ENCODE measurements around the gene PPM1A. TPM values are rescaled to one million over a fixed set of nuclear protein-coding genes. Genes with fewer than 3 reads are reported as not detected.
A peak's percentile ranks its signal among the peaks of the same experiment; 100 is the strongest.

The PPM1A gene
- polyA plus RNA-seq, 1 donor = 46.5 TPM

DNA sequence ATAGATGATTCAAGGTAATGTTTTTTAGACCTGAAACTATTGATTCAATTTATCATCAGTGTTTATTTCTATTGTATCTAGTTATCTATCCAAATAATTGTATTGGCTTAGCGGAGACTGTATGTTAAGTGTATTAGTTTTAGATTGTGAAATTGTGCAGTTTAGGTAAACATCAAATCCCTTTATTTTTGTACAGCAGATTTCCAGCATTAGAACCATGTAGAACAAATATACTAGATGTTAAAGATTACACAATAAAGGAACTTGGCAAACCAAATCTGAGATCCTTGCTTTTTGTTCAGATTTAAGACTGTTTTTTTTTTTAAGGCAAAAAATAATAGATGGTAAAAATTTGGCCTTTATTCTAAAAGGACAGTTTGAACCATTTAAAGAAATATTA lies 39.3 kb downstream of the PPM1A start:
- peaks cover 30% of the 10 kb centered on the region for H3K36me3 ChIP-seq (ENCODE audit: control insufficient read depth, insufficient read depth, low read length)
- no peak overlapping the region for H3K27ac ChIP-seq (ENCODE audit: low read length)
- no peaks in the 10 kb centered on the region for H3K27me3 ChIP-seq (ENCODE audit: control insufficient read depth, insufficient read depth, low read length)
- no peak for DNase-seq
- H3K9me3 ChIP-seq (ENCODE audit: control insufficient read depth, low read depth, low read length) = no peaks in the 10 kb centered on the region
- no peaks in the 10 kb centered on the region for H3K4me1 ChIP-seq (ENCODE audit: control insufficient read depth, insufficient read depth, low read length)
- WGBS (ENCODE audit: insufficient coverage, low lambda C conversion rate) = no CpG with 5 or more reads among the region's 1 CpG
- H3K4me3 ChIP-seq (ENCODE audit: low read length) = no peak overlapping the region

DNA sequence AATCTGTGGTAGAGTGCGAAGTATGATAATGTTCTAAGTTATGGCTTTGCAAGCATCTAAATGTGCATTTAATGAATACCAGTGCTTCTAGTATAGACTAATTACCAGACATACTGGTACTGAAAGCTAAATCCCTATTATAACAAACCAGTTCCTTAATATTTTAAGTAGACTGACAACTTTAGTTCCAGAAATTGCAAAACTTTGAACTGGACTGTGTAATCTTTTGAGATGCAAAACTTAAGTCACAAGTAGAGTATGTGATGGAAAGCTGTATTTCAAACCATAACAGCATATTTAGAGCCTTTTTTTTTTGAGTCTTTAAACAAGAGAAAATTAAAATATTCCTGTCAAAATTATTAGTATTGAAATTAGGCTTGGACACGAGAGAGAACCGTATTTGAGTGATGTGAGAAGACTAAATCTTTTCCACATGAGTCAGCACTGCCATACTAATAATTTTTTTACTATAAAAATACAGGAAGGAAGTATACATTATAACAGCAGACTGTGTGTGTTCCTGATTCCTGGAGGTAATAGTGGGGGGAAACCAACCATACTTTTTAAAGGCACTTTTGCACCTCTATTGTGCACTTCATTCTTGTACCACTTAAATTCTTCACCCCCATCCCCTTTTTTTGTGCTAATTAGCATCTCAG lies 45.5 kb downstream of the PPM1A start:
- DNase-seq = no peak
- H3K4me1 ChIP-seq (ENCODE audit: control insufficient read depth, insufficient read depth, low read length) = no peaks in the 10 kb centered on the region
- H3K4me3 ChIP-seq (ENCODE audit: low read length) = no peak overlapping the region
- H3K36me3 ChIP-seq (ENCODE audit: control insufficient read depth, insufficient read depth, low read length) = peaks cover 20% of the 10 kb centered on the region
- no peaks in the 10 kb centered on the region for H3K9me3 ChIP-seq (ENCODE audit: control insufficient read depth, low read depth, low read length)
- H3K27me3 ChIP-seq (ENCODE audit: control insufficient read depth, insufficient read depth, low read length) = no peaks in the 10 kb centered on the region
- H3K27ac ChIP-seq (ENCODE audit: low read length) = no peak overlapping the region
- 72% methylated on average over 2 of the region's 3 CpGs for WGBS (ENCODE audit: insufficient coverage, low lambda C conversion rate)

DNA sequence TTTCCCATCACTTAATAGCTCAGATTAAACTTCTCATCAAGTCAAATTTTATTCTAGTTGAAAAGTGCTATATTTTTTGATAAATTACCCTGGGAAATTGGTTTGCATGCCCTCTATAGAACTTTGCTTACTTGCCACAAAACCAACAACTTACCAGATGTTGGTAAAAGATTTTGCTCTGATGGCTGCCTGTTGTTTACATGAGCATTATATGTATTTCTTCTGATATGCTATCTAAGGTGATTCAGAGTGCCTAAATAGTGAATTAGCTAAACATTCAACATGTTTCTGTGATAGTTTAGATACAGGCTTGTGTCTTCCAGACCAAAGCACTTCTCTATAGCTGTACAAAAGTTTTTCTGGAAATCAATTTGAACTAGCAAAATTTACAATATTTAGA lies 51.0 kb downstream of the PPM1A start:
- Histone ChIP-seq H3K4me3 (ENCODE audit: low read length) (no peak overlapping the region), H3K9me3 (ENCODE audit: control insufficient read depth, low read depth, low read length) (no peaks in the 10 kb centered on the region), H3K27me3 (ENCODE audit: control insufficient read depth, insufficient read depth, low read length) (no peaks in the 10 kb centered on the region), H3K4me1 (ENCODE audit: control insufficient read depth, insufficient read depth, low read length) (no peaks in the 10 kb centered on the region), H3K36me3 (ENCODE audit: control insufficient read depth, insufficient read depth, low read length) (peaks cover 5% of the 10 kb centered on the region), H3K27ac (ENCODE audit: low read length) (no peak overlapping the region)
- no peak for DNase-seq

DNA sequence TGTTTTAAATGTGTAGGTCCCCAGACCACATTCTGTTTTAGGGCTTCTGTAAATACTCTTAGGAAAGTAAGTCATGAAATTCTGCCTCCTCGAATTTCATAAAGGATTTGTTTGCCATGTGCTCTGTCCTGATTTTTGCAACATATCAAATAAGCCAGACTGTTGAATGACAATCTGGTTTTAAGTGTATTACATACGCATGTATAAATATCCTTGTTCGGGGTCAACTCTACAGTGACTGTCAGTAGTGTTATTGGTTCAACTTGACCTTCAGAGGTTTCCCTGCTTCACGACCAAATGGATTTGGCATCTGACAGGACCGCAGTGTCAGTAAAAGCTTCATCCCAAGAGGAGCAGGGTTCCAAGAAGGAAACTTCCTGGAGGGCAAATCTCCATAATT lies 52.7 kb downstream of the PPM1A start:
- no CpG with 5 or more reads among the region's 5 CpGs for WGBS (ENCODE audit: insufficient coverage, low lambda C conversion rate)
- no peaks in the 10 kb centered on the region for H3K4me1 ChIP-seq (ENCODE audit: control insufficient read depth, insufficient read depth, low read length)
- no peaks in the 10 kb centered on the region for H3K27me3 ChIP-seq (ENCODE audit: control insufficient read depth, insufficient read depth, low read length)
- H3K9me3 ChIP-seq (ENCODE audit: control insufficient read depth, low read depth, low read length) = no peaks in the 10 kb centered on the region
- no peak overlapping the region for H3K4me3 ChIP-seq (ENCODE audit: low read length)
- peaks cover 5% of the 10 kb centered on the region for H3K36me3 ChIP-seq (ENCODE audit: control insufficient read depth, insufficient read depth, low read length)
- no peak for DNase-seq
- no peak overlapping the region for H3K27ac ChIP-seq (ENCODE audit: low read length)

DNA sequence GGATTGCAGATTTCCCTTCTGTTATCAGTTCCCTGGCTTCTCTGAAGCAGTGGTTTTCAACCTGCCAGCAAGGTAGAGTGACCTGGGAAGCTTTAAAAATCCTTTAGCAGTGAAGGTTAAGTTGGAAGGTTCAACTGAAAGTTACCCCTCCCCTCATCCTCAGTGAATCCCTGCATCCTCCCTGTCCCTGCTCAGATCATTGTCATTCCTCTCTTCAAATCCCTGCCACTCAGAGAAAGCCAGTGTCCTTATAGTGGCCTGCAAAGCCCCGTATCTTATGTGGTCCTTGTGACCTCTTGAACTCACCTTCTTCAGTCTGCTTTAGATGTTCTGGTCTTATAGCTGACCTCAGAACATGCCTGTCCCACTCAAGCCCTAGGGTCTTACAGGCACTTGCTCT lies 53.6 kb downstream of the PPM1A start:
- DNase-seq = no peak
- H3K36me3 ChIP-seq (ENCODE audit: control insufficient read depth, insufficient read depth, low read length) = peaks cover 1% of the 10 kb centered on the region
- WGBS (ENCODE audit: insufficient coverage, low lambda C conversion rate) = no CpG with 5 or more reads among the region's 1 CpG
- H3K9me3 ChIP-seq (ENCODE audit: control insufficient read depth, low read depth, low read length) = no peaks in the 10 kb centered on the region
- H3K27me3 ChIP-seq (ENCODE audit: control insufficient read depth, insufficient read depth, low read length) = no peaks in the 10 kb centered on the region
- no peaks in the 10 kb centered on the region for H3K4me1 ChIP-seq (ENCODE audit: control insufficient read depth, insufficient read depth, low read length)
- no peak overlapping the region for H3K4me3 ChIP-seq (ENCODE audit: low read length)
- no peak overlapping the region for H3K27ac ChIP-seq (ENCODE audit: low read length)

DNA sequence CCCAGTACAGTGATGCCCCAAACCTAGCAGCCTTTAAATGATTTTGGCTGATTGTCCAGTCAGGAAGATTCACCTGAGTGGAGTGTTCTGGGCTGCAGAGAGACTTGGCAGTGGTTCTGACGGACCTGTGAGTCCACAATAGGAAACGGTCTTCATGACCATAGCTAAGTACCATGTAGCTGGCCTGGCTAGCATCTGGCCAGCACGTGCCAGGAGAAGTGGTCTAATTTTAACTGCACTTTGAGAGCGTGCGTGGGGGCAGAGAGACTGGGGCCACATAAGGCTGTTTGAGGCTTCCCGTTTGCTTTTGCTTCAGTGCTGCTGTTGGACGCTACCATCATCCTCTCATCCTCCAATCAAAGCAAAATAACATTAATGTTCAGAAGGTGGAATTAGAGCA lies 54.7 kb downstream of the PPM1A start:
- 80% methylated on average over 1 of the region's 7 CpGs for WGBS (ENCODE audit: insufficient coverage, low lambda C conversion rate)
- H3K27ac ChIP-seq (ENCODE audit: low read length) = no peak overlapping the region
- H3K9me3 ChIP-seq (ENCODE audit: control insufficient read depth, low read depth, low read length) = no peaks in the 10 kb centered on the region
- H3K36me3 ChIP-seq (ENCODE audit: control insufficient read depth, insufficient read depth, low read length) = no peaks in the 10 kb centered on the region
- no peak overlapping the region for H3K4me3 ChIP-seq (ENCODE audit: low read length)
- H3K27me3 ChIP-seq (ENCODE audit: control insufficient read depth, insufficient read depth, low read length) = peaks cover 2% of the 10 kb centered on the region
- no peak for DNase-seq
- no peaks in the 10 kb centered on the region for H3K4me1 ChIP-seq (ENCODE audit: control insufficient read depth, insufficient read depth, low read length)

DNA sequence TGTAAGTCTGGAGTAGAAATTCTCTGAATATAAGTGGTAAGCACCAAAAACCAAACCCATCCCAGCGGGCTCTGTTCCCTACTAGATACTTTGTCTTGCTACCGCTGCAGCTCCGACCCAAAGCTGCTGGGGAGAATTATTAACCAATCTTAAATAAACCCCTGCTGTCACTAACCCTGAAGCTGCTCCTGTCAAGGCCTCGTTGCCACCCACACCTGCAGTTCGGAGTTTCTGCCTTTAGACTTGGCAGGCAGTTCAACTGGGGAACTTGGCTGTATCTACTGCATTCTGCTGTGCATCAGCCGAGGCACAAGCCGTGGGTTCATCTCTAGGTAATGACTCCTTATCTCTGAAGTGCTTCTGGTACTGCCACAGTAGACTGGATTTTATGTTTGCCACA lies 55.5 kb downstream of the PPM1A start:
- no peaks in the 10 kb centered on the region for H3K9me3 ChIP-seq (ENCODE audit: control insufficient read depth, low read depth, low read length)
- peaks cover 5% of the 10 kb centered on the region for H3K27me3 ChIP-seq (ENCODE audit: control insufficient read depth, insufficient read depth, low read length)

DNA sequence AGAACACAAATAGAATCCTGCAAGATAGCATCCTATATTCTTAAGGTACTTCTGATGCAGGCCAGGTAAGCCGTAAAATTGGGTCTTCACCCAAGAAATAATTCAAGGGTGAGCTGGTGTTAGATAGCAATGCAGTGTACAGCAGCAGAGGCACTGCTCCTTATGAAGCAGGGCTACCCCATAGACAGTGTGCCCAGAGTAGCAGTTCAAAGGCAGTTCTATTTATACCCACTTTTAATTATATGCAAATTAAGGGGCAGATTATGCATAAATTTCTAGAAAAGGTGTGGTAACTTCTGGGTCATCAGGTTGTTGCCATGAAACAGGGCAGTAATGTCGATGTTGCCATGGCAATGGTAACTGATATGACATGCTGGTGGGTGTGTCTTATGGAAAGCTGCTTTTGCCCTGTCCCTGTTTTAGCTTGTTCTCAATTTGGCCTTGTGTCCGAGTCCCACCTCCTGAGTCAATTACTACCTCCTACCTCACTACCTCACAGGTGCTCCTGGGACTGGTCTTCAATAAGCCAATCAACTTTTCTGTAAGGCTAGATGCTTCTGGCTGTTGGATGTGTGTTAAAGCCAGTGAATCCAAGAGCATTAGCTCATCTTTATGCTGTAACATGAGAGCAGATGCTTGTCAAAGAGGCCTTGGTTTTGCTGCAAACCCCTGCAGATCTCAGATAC lies 61.0 kb downstream of the PPM1A start:
- H3K4me3 ChIP-seq (ENCODE audit: low read length) = no peak overlapping the region
- WGBS (ENCODE audit: insufficient coverage, low lambda C conversion rate) = no CpG with 5 or more reads among the region's 3 CpGs

More for the DNA sequence above, 55.5 kb downstream of the PPM1A start:
- H3K4me3 ChIP-seq (ENCODE audit: low read length) = no peak overlapping the region
- peak in 1 of 2 donors; percentile 8 for DNase-seq
- no peaks in the 10 kb centered on the region for H3K36me3 ChIP-seq (ENCODE audit: control insufficient read depth, insufficient read depth, low read length)
- no peaks in the 10 kb centered on the region for H3K4me1 ChIP-seq (ENCODE audit: control insufficient read depth, insufficient read depth, low read length)
- no peak overlapping the region for H3K27ac ChIP-seq (ENCODE audit: low read length)
- WGBS (ENCODE audit: insufficient coverage, low lambda C conversion rate) = 33% methylated on average over 1 of the region's 7 CpGs

DNA sequence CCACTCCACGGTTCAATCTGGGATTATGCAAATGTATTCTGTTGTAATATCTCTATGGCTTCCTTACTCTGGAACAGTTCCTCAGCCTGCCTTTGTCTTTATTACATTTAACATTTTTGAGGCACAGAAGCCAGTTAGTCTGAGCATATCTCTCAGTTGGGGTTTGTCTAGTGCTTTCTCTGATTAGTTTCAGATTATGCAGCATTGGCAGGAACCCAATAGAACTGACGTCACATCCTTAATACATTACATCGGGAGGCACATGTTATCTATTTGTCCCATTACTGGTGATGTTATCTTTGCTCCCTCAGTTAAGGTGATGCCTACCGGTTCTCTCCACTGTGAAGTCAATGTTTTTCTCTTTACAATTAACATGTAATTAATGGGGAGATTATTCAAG lies 62.4 kb downstream of the PPM1A start:
- WGBS (ENCODE audit: insufficient coverage, low lambda C conversion rate) = 88% methylated on average over 1 of the region's 4 CpGs
- H3K4me1 ChIP-seq (ENCODE audit: control insufficient read depth, insufficient read depth, low read length) = no peaks in the 10 kb centered on the region
- no peak overlapping the region for H3K4me3 ChIP-seq (ENCODE audit: low read length)
- H3K36me3 ChIP-seq (ENCODE audit: control insufficient read depth, insufficient read depth, low read length) = no peaks in the 10 kb centered on the region
- H3K9me3 ChIP-seq (ENCODE audit: control insufficient read depth, low read depth, low read length) = no peaks in the 10 kb centered on the region
- H3K27me3 ChIP-seq (ENCODE audit: control insufficient read depth, insufficient read depth, low read length) = peaks cover 22% of the 10 kb centered on the region
- no peak overlapping the region for H3K27ac ChIP-seq (ENCODE audit: low read length)
- DNase-seq = no peak

More for the DNA sequence above, 61.0 kb downstream of the PPM1A start:
- no peaks in the 10 kb centered on the region for H3K4me1 ChIP-seq (ENCODE audit: control insufficient read depth, insufficient read depth, low read length)
- H3K36me3 ChIP-seq (ENCODE audit: control insufficient read depth, insufficient read depth, low read length) = no peaks in the 10 kb centered on the region
- peaks cover 16% of the 10 kb centered on the region for H3K27me3 ChIP-seq (ENCODE audit: control insufficient read depth, insufficient read depth, low read length)
- H3K9me3 ChIP-seq (ENCODE audit: control insufficient read depth, low read depth, low read length) = no peaks in the 10 kb centered on the region
- no peak for DNase-seq
- H3K27ac ChIP-seq (ENCODE audit: low read length) = no peak overlapping the region

DNA sequence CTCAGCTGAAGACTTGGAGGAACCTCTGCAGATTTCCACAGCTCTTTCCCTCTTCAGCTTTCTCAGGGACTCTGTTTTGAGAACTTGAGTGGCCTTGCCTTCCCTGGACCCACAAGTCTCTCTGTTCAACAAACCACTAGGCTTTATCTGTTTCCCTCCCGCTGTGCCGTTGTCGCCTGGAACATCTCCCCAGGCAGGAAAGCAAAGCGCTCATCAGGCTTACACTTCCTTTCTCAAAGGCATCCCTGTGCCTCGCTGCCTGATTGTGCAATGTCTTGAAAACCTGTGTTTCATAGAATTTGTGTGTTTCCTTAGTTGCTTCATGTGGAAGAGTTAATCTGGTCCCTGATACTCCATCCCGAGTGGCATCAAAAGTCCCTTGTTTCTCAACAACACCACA lies 64.1 kb downstream of the PPM1A start:
- peaks cover 26% of the 10 kb centered on the region for H3K27me3 ChIP-seq (ENCODE audit: control insufficient read depth, insufficient read depth, low read length)
- no peaks in the 10 kb centered on the region for H3K36me3 ChIP-seq (ENCODE audit: control insufficient read depth, insufficient read depth, low read length)
- WGBS (ENCODE audit: insufficient coverage, low lambda C conversion rate) = 78% methylated on average over 3 of the region's 6 CpGs
- no peak overlapping the region for H3K4me3 ChIP-seq (ENCODE audit: low read length)
- no peaks in the 10 kb centered on the region for H3K9me3 ChIP-seq (ENCODE audit: control insufficient read depth, low read depth, low read length)
- H3K27ac ChIP-seq (ENCODE audit: low read length) = no peak overlapping the region
- DNase-seq = no peak
- H3K4me1 ChIP-seq (ENCODE audit: control insufficient read depth, insufficient read depth, low read length) = no peaks in the 10 kb centered on the region

Data from large intestine (tissue), 3 donors.